WTC11 (cell line): ENCODE results near the gene RAB15. TPM values are rescaled to one million over a fixed set of nuclear protein-coding genes. Genes with fewer than 3 reads are reported as not detected.

Experiments used
- ATAC-seq: fragments of 200-7000 bp; cut with Tn5 transposase; 2 replicates; pipeline ENCODE4 v1.10.0; 2021; ENCODE audit warnings: mild to moderate bottlenecking, moderate library complexity
- CTCF ChIA-PET: fragments of 300-600 bp; sonication (Branson Sonifier 250); formaldehyde crosslinking; loops from one replicate; lab custom pipeline; 2021; ENCODE audit warnings: antibody characterized with exemption; lab: Charles Lee
- POLR2A ChIA-PET: fragments of 350-600 bp; sonication (Branson Sonifier 250); formaldehyde crosslinking; loops from one replicate; lab custom pipeline; 2021; ENCODE audit warnings: antibody characterized with exemption; lab: Charles Lee
- DNase-seq: peaks from one replicate; pipeline ENCODE4 v3.0.0; 2021; ENCODE audit warnings: low spot score
- H3K27ac Mint-ChIP-seq: 2 replicates; pipeline ENCODE4 v1.8.0; 2021; ENCODE audit warnings: mixed read lengths
- H3K27me3 Mint-ChIP-seq: 2 replicates; pipeline ENCODE4 v1.8.0; 2021; ENCODE audit warnings: low read depth, mild to moderate bottlenecking, moderate library complexity, mixed read lengths
- H3K36me3 Mint-ChIP-seq: 2 replicates; pipeline ENCODE4 v1.8.0; 2021; ENCODE audit warnings: mixed read lengths
- H3K4me1 Mint-ChIP-seq: 2 replicates; pipeline ENCODE4 v1.8.0; 2022; ENCODE audit warnings: mixed read lengths
- H3K4me3 Mint-ChIP-seq: 2 replicates; pipeline ENCODE4 v1.8.0; 2021; ENCODE audit warnings: mild to moderate bottlenecking, moderate library complexity, mixed read lengths
- H3K9me3 Mint-ChIP-seq: 2 replicates; pipeline ENCODE4 v1.8.0; 2021; ENCODE audit warnings: mixed read lengths
- ATF1 ChIP-seq: sonication (generic); formaldehyde crosslinking; IDR thresholded peaks from 2 replicates; pipeline ENCODE4 v1.8.1; 2023; ENCODE audit warnings: mild to moderate bottlenecking, moderate library complexity, missing genetic modification reagents
- CREM ChIP-seq: sonication (generic); formaldehyde crosslinking; IDR thresholded peaks from 2 replicates; pipeline ENCODE4 v1.8.1; 2022; ENCODE audit warnings: mild to moderate bottlenecking, missing genetic modification reagents, moderate library complexity
- EMX1 ChIP-seq: fragments of 250-450 bp; sonication (Bioruptor Pico); IDR thresholded peaks from 2 replicates; pipeline ENCODE4 v1.8.0; 2021; ENCODE audit warnings: mild to moderate bottlenecking
- MXD4 ChIP-seq: fragments of 250-450 bp; sonication (Bioruptor Pico); IDR thresholded peaks from 2 replicates; pipeline ENCODE4 v1.8.0; 2021; ENCODE audit warnings: mild to moderate bottlenecking, moderate library complexity, borderline replicate concordance
- NFATC4 ChIP-seq: fragments of 250-450 bp; sonication (Bioruptor Pico); IDR thresholded peaks from 2 replicates; pipeline ENCODE4 v1.9.0; 2021; ENCODE audit warnings: mild to moderate bottlenecking
- NR2C2 ChIP-seq: sonication (generic); formaldehyde crosslinking; IDR thresholded peaks from 2 replicates; pipeline ENCODE4 v1.8.0; 2022; ENCODE audit warnings: mild to moderate bottlenecking, missing genetic modification reagents
- OVOL2 ChIP-seq: fragments of 250-450 bp; sonication (Bioruptor Pico); IDR thresholded peaks from 2 replicates; pipeline ENCODE4 v1.9.0; 2021; ENCODE audit warnings: mild to moderate bottlenecking, borderline replicate concordance
- PRRX2 ChIP-seq: fragments of 250-450 bp; sonication (Bioruptor Pico); IDR thresholded peaks from 2 replicates; pipeline ENCODE4 v1.8.0; 2021; ENCODE audit warnings: mild to moderate bottlenecking
- RORB ChIP-seq: fragments of 250-450 bp; sonication (Bioruptor Pico); IDR thresholded peaks from 2 replicates; pipeline ENCODE4 v1.9.0; 2021; ENCODE audit warnings: mild to moderate bottlenecking
- SOX15 ChIP-seq: fragments of 250-450 bp; sonication (Bioruptor Pico); IDR thresholded peaks from 2 replicates; pipeline ENCODE4 v1.9.0; 2021; ENCODE audit warnings: mild to moderate bottlenecking
- TCF7 ChIP-seq: sonication (generic); formaldehyde crosslinking; IDR thresholded peaks from 2 replicates; pipeline ENCODE4 v1.8.0; 2022; ENCODE audit warnings: mild to moderate bottlenecking, low read depth, missing genetic modification reagents, moderate library complexity
- TEAD1 ChIP-seq: sonication (generic); formaldehyde crosslinking; IDR thresholded peaks from 2 replicates; pipeline ENCODE4 v1.8.0; 2022; ENCODE audit warnings: mild to moderate bottlenecking, missing genetic modification reagents
- ZNF138 ChIP-seq: sonication (generic); formaldehyde crosslinking; conservative IDR thresholded peaks from 2 replicates; pipeline ENCODE4 v1.8.1; 2022; ENCODE audit warnings: mild to moderate bottlenecking, moderate library complexity, missing genetic modification reagents
- ZNF671 ChIP-seq: fragments of 250-450 bp; sonication (Bioruptor Pico); IDR thresholded peaks from 2 replicates; pipeline ENCODE4 v1.8.0; 2021; ENCODE audit warnings: mild to moderate bottlenecking
- total RNA-seq: library from RNA; stranded (reverse); gene quantifications from 3 replicates; pipeline ENCODE4 v1.2.3, GENCODE V29; 2021
- TF ChIP-seq, protein P1 (sequence below): fragments of 250-450 bp; sonication (Bioruptor Pico); IDR thresholded peaks from 2 replicates; pipeline ENCODE4 v1.9.0; 2021; ENCODE audit warnings: mild to moderate bottlenecking
- TF ChIP-seq, protein P2 (sequence below): sonication (generic); formaldehyde crosslinking; IDR thresholded peaks from 2 replicates; pipeline ENCODE4 v1.8.0; 2022; ENCODE audit warnings: mild to moderate bottlenecking, missing genetic modification reagents
- TF ChIP-seq, protein P3 (sequence below): sonication (generic); formaldehyde crosslinking; IDR thresholded peaks from 2 replicates; pipeline ENCODE4 v1.8.0; 2022; ENCODE audit warnings: mild to moderate bottlenecking, missing genetic modification reagents
- TF ChIP-seq, protein P4 (sequence below): sonication (generic); formaldehyde crosslinking; IDR thresholded peaks from 2 replicates; pipeline ENCODE4 v1.8.0; 2023; ENCODE audit warnings: mild to moderate bottlenecking, missing genetic modification reagents
- TF ChIP-seq, protein P5 (sequence below): fragments of 250-450 bp; sonication (Bioruptor Pico); IDR thresholded peaks from 2 replicates; pipeline ENCODE4 v1.9.0; 2021; ENCODE audit warnings: mild to moderate bottlenecking, borderline replicate concordance

RAB15 gene
- total RNA-seq, 1 experiment from 2014 or later: 49.1 TPM

DNA sequence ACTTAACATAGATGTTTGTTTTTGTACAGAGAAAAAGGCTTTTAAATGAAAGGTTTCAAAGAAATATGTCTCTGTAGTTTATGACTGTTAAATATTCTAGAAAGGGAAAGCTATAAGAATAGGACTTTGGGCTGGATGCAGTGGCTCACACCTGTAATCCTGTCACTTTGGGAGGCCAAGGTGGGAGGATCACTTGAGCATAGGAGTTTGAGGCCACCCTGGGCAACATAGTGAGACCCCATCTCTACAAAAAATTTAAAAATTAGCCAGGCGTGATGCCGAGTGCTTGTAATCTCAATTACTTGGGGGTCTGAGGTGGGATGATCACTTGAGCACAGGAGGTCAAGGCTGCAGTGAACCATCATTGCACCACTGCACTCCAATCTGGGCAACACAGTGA, 41.0 kb downstream of the RAB15 start:
- Mint-ChIP-seq H3K9me3 (no peaks in the 10 kb centered on the region), H3K4me3 (no peak overlapping the region), H3K27me3 (no peaks in the 10 kb centered on the region), H3K4me1 (no peaks in the 10 kb centered on the region), H3K36me3 (peaks cover 33% of the 10 kb centered on the region), H3K27ac (no peak overlapping the region)
- ATAC-seq: no peak
- no peak for DNase-seq
- CTCF ChIA-PET: interaction anchor here (1.4 kb wide), 1 partner anchor 30 kb away, joined by 3 read pairs; no protein-coding TSS in a partner anchor
- POLR2A ChIA-PET: no interaction called here
- no peak for TF ChIP-seq NR2C2 (CRISPR knock-in tag)
- TF ChIP-seq, protein P1, sequence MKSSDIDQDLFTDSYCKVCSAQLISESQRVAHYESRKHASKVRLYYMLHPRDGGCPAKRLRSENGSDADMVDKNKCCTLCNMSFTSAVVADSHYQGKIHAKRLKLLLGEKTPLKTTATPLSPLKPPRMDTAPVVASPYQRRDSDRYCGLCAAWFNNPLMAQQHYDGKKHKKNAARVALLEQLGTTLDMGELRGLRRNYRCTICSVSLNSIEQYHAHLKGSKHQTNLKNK (CRISPR knock-in tag): no peak
- TF ChIP-seq PRRX2: no peak
- TF ChIP-seq, protein P2, sequence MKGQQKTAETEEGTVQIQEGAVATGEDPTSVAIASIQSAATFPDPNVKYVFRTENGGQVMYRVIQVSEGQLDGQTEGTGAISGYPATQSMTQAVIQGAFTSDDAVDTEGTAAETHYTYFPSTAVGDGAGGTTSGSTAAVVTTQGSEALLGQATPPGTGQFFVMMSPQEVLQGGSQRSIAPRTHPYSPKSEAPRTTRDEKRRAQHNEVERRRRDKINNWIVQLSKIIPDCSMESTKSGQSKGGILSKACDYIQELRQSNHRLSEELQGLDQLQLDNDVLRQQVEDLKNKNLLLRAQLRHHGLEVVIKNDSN (CRISPR knock-in tag): no peak
- no peak for TF ChIP-seq TCF7 (CRISPR knock-in tag)
- TF ChIP-seq, protein P3, sequence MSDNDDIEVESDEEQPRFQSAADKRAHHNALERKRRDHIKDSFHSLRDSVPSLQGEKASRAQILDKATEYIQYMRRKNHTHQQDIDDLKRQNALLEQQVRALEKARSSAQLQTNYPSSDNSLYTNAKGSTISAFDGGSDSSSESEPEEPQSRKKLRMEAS: no peak
- TF ChIP-seq RORB (CRISPR knock-in tag): no peak
- TF ChIP-seq CREM (CRISPR knock-in tag): no peak
- TF ChIP-seq ATF1 (CRISPR knock-in tag): no peak
- TF ChIP-seq, protein P4, sequence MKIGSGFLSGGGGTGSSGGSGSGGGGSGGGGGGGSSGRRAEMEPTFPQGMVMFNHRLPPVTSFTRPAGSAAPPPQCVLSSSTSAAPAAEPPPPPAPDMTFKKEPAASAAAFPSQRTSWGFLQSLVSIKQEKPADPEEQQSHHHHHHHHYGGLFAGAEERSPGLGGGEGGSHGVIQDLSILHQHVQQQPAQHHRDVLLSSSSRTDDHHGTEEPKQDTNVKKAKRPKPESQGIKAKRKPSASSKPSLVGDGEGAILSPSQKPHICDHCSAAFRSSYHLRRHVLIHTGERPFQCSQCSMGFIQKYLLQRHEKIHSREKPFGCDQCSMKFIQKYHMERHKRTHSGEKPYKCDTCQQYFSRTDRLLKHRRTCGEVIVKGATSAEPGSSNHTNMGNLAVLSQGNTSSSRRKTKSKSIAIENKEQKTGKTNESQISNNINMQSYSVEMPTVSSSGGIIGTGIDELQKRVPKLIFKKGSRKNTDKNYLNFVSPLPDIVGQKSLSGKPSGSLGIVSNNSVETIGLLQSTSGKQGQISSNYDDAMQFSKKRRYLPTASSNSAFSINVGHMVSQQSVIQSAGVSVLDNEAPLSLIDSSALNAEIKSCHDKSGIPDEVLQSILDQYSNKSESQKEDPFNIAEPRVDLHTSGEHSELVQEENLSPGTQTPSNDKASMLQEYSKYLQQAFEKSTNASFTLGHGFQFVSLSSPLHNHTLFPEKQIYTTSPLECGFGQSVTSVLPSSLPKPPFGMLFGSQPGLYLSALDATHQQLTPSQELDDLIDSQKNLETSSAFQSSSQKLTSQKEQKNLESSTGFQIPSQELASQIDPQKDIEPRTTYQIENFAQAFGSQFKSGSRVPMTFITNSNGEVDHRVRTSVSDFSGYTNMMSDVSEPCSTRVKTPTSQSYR (CRISPR knock-in tag): no peak
- no peak for TF ChIP-seq EMX1 (CRISPR knock-in tag)
- TF ChIP-seq MXD4 (CRISPR knock-in tag): no peak
- TF ChIP-seq, protein P5, sequence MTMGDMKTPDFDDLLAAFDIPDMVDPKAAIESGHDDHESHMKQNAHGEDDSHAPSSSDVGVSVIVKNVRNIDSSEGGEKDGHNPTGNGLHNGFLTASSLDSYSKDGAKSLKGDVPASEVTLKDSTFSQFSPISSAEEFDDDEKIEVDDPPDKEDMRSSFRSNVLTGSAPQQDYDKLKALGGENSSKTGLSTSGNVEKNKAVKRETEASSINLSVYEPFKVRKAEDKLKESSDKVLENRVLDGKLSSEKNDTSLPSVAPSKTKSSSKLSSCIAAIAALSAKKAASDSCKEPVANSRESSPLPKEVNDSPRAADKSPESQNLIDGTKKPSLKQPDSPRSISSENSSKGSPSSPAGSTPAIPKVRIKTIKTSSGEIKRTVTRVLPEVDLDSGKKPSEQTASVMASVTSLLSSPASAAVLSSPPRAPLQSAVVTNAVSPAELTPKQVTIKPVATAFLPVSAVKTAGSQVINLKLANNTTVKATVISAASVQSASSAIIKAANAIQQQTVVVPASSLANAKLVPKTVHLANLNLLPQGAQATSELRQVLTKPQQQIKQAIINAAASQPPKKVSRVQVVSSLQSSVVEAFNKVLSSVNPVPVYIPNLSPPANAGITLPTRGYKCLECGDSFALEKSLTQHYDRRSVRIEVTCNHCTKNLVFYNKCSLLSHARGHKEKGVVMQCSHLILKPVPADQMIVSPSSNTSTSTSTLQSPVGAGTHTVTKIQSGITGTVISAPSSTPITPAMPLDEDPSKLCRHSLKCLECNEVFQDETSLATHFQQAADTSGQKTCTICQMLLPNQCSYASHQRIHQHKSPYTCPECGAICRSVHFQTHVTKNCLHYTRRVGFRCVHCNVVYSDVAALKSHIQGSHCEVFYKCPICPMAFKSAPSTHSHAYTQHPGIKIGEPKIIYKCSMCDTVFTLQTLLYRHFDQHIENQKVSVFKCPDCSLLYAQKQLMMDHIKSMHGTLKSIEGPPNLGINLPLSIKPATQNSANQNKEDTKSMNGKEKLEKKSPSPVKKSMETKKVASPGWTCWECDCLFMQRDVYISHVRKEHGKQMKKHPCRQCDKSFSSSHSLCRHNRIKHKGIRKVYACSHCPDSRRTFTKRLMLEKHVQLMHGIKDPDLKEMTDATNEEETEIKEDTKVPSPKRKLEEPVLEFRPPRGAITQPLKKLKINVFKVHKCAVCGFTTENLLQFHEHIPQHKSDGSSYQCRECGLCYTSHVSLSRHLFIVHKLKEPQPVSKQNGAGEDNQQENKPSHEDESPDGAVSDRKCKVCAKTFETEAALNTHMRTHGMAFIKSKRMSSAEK (CRISPR knock-in tag): no peak
- TF ChIP-seq SOX15 (CRISPR knock-in tag): no peak
- TF ChIP-seq OVOL2 (CRISPR knock-in tag): no peak
- no peak for TF ChIP-seq TEAD1 (CRISPR knock-in tag)

DNA sequence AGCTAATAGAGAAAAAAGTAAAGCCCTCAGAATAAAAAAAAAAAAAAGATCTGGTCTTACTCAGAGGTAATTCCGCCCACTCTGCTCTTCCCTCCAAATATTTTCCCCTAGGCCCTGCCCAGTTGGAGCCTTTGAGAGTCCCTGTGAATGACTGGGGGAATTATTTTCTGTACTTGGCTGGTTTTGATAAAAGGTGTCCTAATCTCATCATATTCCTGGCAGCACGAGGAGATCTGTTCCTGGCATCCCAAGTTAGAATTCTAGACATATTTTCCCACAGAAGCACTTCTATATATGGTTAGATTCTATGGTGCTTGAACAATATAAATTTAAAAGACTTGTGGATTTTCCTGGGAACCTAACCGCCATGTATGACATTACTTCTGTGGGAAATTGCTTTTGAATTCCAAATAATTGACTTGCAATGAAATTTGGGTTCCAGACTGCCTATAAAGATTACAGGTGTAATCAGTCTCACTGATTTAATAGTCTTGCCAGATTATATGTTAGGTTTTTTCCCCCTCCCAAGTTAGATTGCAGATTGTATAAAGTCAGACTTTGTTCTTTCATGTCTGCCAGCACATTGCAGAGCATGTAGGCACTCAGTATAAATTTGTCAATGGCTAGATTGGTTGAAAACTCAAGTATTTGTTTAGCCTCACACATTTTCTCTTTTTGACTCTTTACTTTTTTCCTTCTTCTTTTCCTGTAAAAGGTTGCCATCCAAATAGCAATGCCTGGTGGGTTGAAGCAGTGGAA, 41.9 kb downstream of the RAB15 start:
- CTCF ChIA-PET: interaction anchor here (1.4 kb wide), 1 partner anchor 31 kb away, joined by 3 read pairs; no protein-coding TSS in a partner anchor
- TF ChIP-seq, protein P5 (CRISPR knock-in tag): no peak
- TF ChIP-seq, protein P4 (CRISPR knock-in tag): no peak
- TF ChIP-seq ZNF138 (CRISPR knock-in tag): no peak
- no peak for TF ChIP-seq NFATC4 (CRISPR knock-in tag)
- TF ChIP-seq RORB (CRISPR knock-in tag): no peak
- no peak for TF ChIP-seq ZNF671 (CRISPR knock-in tag)
- no peaks in the 10 kb centered on the region for H3K4me1 Mint-ChIP-seq
- DNase-seq (no peak), ATAC-seq (no peak)
- peaks cover 37% of the 10 kb centered on the region for H3K36me3 Mint-ChIP-seq
- no peak overlapping the region for H3K4me3 Mint-ChIP-seq
- H3K9me3 Mint-ChIP-seq: no peaks in the 10 kb centered on the region
- H3K27ac Mint-ChIP-seq: no peak overlapping the region
- H3K27me3 Mint-ChIP-seq: no peaks in the 10 kb centered on the region
- POLR2A ChIA-PET: interaction anchor here (0.6 kb wide), 1 partner anchor 39 kb away, joined by 3 read pairs; no protein-coding TSS in a partner anchor
